ENCODE measurements around the gene FANCB.

GRCh38 chrX:14916017-14916674, 43.3 kb upstream of the FANCB start:
- no peak for TF ChIP-seq EZH2 (IDR thresholded peaks at IDR 0.05; ENCODE audit: borderline replicate concordance, low read depth, low read length, severe bottlenecking)
- TF ChIP-seq, protein P1, sequence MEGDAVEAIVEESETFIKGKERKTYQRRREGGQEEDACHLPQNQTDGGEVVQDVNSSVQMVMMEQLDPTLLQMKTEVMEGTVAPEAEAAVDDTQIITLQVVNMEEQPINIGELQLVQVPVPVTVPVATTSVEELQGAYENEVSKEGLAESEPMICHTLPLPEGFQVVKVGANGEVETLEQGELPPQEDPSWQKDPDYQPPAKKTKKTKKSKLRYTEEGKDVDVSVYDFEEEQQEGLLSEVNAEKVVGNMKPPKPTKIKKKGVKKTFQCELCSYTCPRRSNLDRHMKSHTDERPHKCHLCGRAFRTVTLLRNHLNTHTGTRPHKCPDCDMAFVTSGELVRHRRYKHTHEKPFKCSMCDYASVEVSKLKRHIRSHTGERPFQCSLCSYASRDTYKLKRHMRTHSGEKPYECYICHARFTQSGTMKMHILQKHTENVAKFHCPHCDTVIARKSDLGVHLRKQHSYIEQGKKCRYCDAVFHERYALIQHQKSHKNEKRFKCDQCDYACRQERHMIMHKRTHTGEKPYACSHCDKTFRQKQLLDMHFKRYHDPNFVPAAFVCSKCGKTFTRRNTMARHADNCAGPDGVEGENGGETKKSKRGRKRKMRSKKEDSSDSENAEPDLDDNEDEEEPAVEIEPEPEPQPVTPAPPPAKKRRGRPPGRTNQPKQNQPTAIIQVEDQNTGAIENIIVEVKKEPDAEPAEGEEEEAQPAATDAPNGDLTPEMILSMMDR (IDR thresholded peaks at IDR 0.05; ENCODE audit: extremely low read depth in 1 of 2, insufficient read depth in 1 of 2, low read depth in 1 of 2, low read length in 2 of 2), result no peak
